Measurements from ENCODE around the gene NOL3.

DNA sequence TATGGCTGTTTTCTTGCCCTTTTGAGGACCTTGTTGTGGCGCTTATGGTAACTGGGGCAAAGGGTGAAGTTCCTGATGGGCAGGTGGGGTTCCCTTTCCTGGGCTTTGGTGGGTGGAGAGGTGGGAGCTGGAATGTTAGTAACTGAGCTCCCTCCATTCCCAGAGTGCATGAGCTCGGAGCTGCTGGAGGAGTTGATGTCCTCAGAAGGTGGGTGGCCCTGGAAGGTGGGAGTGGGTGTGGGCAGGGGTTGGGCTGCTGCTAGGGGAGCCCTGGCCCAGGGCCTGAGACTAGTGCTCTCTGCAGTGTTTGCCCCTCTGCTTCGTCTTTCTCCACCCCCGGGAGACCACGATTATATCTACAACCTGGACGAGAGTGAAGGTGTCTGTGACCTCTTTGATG lies 27.4 kb downstream of the NOL3 start:
- TF ChIP-seq CTCF (IDR thresholded peaks at IDR 0.05 in 4 of 5, conservative IDR thresholded peaks at IDR 0.05 in 1 of 5) (no peak), POLR2A (IDR thresholded peaks at IDR 0.05) (no peak)
